HepG2 (cell line): ENCODE measurements around the gene CTU2. TPM values are rescaled to one million over a fixed set of nuclear protein-coding genes. Genes with fewer than 3 reads are reported as not detected.

Experiments
- CC2D1A ChIP-seq: sonication (generic); formaldehyde crosslinking; IDR thresholded peaks from 2 replicates; pipeline ENCODE4 v1.8.1; 2023; ENCODE audit warnings: mild to moderate bottlenecking, missing genetic modification reagents
- CHCHD3 ChIP-seq: sonication (generic); formaldehyde crosslinking; IDR thresholded peaks from 2 replicates; pipeline ENCODE4 v1.8.0; 2022; ENCODE audit warnings: mild to moderate bottlenecking, missing genetic modification reagents, moderate library complexity
- ELF4 ChIP-seq: sonication (generic); formaldehyde crosslinking; IDR thresholded peaks from 2 replicates; pipeline ENCODE4 v1.5.0; 2020; ENCODE audit warnings: missing genetic modification reagents, mild to moderate bottlenecking, moderate library complexity, borderline replicate concordance
- GATAD2A ChIP-seq: IDR thresholded peaks from 2 replicates; pipeline ENCODE4 v1.6.1; 2016
- KLF9 ChIP-seq: IDR thresholded peaks from 2 replicates; pipeline ENCODE4 v1.6.1; 2016; ENCODE audit warnings: low read depth
- MEF2D ChIP-seq: sonication (generic); formaldehyde crosslinking; IDR thresholded peaks from 2 replicates; pipeline ENCODE4 v1.5.1; 2020; ENCODE audit warnings: mild to moderate bottlenecking, missing genetic modification reagents
- PCBP1 ChIP-seq: fragments of 200-400 bp; formaldehyde crosslinking; IDR thresholded peaks from 2 replicates; pipeline ENCODE4 v1.6.1; 2017; ENCODE audit warnings: mild to moderate bottlenecking, low read depth, low read length, borderline replicate concordance
- PRMT3 ChIP-seq: sonication (generic); formaldehyde crosslinking; IDR thresholded peaks from 2 replicates; pipeline ENCODE4 v1.8.1; 2022; ENCODE audit warnings: low read depth, mild to moderate bottlenecking, moderate library complexity, missing genetic modification reagents, borderline replicate concordance
- REPIN1 ChIP-seq: sonication (generic); formaldehyde crosslinking; IDR thresholded peaks from 2 replicates; pipeline ENCODE4 v1.8.0; 2022; ENCODE audit warnings: missing genetic modification reagents, low read depth, mild to moderate bottlenecking, borderline replicate concordance
- ZBTB7A ChIP-seq: sonication (generic); formaldehyde crosslinking; IDR thresholded peaks from 2 replicates; pipeline ENCODE4 v1.8.0; 2022; ENCODE audit warnings: mild to moderate bottlenecking, missing genetic modification reagents
- ZEB1 ChIP-seq: IDR thresholded peaks from 2 replicates; pipeline ENCODE4 v1.6.1; 2012; ENCODE audit warnings: mild to moderate bottlenecking, low read depth, inconsistent platforms; ENCODE audit not compliant: insufficient replicate concordance
- ZFY ChIP-seq: sonication (generic); formaldehyde crosslinking; IDR thresholded peaks from 2 replicates; pipeline ENCODE4 v1.4.0; 2020; ENCODE audit warnings: missing genetic modification reagents
- ZNF235 ChIP-seq: sonication (generic); formaldehyde crosslinking; IDR thresholded peaks from 2 replicates; pipeline ENCODE4 v1.8.1; 2023; ENCODE audit warnings: mild to moderate bottlenecking, missing genetic modification reagents, borderline replicate concordance
- ZNF431 ChIP-seq: sonication (generic); formaldehyde crosslinking; IDR thresholded peaks from 2 replicates; pipeline ENCODE4 v1.9.0; 2022; ENCODE audit warnings: missing genetic modification reagents, low read depth, mild to moderate bottlenecking, borderline replicate concordance
- polyA plus RNA-seq, 8 experiments: library from polyadenylated mRNA; depleted of rRNA in 3 of 8; stranded (reverse) in 7 of 8; unstranded in 1 of 8; fragments of >200 nt; fragmentation: Illumina TruSeq in 4 of 8; extraction: Trizol in 4 of 8; gene quantifications; 2 replicates each; pipeline versions ENCODE4 v1.2.1 to v1.2.3, GENCODE V29; 2011 to 2016; ENCODE audit warnings: low read depth in 4 of 8, missing spikeins in 1 of 8, mixed read lengths in 1 of 8; ENCODE audit not compliant: insufficient read depth in 1 of 8
- total RNA-seq, 5 experiments: library from RNA; depleted of rRNA; stranded (reverse); fragments of >200 nt; fragmentation: Illumina TruSeq; extraction: Trizol; gene quantifications; 2 replicates each; pipeline ENCODE4 v1.2.3, GENCODE V29; 2016; ENCODE audit warnings: low read depth in 1 of 5
- TF ChIP-seq, protein P1 (sequence below): IDR thresholded peaks from 2 replicates; pipeline ENCODE4 v1.6.1; 2016; ENCODE audit warnings: missing compliant biosample characterization, missing genetic modification reagents, borderline replicate concordance
- TF ChIP-seq, protein P2 (sequence below): sonication (generic); formaldehyde crosslinking; IDR thresholded peaks from 2 replicates; pipeline ENCODE4 v1.4.0; 2020; ENCODE audit warnings: missing genetic modification reagents
- TF ChIP-seq, protein P3 (sequence below): sonication (generic); formaldehyde crosslinking; IDR thresholded peaks from 2 replicates; pipeline ENCODE4 v1.8.0; 2022; ENCODE audit warnings: mild to moderate bottlenecking, missing genetic modification reagents, moderate library complexity
- TF ChIP-seq, protein P4 (sequence below): sonication (generic); formaldehyde crosslinking; IDR thresholded peaks from 2 replicates; pipeline ENCODE4 v1.8.0; 2022; ENCODE audit warnings: missing genetic modification reagents, mild to moderate bottlenecking, moderate library complexity, borderline replicate concordance
- TF ChIP-seq, protein P5 (sequence below): sonication (generic); formaldehyde crosslinking; IDR thresholded peaks from 2 replicates; pipeline ENCODE4 v1.5.1; 2020; ENCODE audit warnings: missing genetic modification reagents, mild to moderate bottlenecking, borderline replicate concordance

CTU2 gene
- total and polyA plus RNA-seq, 2 of the 13 experiments (the other 11 are each of a cell fraction or from before 2014, with no cell fraction given), result 13.3 to 21.9 TPM

DNA sequence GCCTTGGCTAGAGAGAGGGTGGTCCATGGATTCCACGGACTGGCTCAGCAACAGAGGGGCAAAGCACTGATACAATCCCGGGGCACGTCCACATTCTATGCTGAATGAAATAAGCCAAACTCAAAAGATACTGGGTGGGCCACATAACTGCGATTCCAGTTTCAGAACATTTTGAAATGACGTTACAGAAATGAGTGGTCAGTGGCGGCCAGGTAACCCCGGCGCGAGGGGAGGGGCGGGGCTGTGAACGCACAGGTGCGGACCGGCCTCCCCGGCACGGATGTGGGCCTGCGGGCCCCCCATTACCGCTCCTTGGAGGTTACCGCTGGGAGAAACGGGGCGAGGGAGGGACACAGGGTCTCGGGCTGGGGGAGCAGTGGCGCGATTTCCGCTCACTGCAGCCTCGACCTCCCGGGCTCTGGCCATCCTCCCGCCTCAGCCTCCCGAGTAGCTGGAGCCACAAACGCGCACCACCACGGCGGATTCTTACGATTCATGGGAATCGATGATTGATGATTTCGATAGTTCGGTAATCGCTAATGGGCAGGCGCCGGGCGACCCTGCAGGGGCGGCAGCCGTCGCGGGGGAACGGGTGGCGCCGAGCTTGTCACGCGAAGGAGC is 44.0 kb upstream of the CTU2 start (continued):
- TF ChIP-seq, protein P1, sequence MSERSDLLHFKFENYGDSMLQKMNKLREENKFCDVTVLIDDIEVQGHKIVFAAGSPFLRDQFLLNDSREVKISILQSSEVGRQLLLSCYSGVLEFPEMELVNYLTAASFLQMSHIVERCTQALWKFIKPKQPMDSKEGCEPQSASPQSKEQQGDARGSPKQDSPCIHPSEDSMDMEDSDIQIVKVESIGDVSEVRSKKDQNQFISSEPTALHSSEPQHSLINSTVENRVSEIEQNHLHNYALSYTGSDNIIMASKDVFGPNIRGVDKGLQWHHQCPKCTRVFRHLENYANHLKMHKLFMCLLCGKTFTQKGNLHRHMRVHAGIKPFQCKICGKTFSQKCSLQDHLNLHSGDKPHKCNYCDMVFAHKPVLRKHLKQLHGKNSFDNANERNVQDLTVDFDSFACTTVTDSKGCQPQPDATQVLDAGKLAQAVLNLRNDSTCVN (CRISPR knock-in tag), result 0 out of 2 replicates have a peak, but pooled peaks have one; percentile 50
- TF ChIP-seq ZNF235 (peak; percentile 9; the same call in 1 of the 2 replicates), GATAD2A (peak; percentile 27; the same call in 1 of the 2 replicates), KLF9 (CRISPR knock-in tag) (no peak), CHCHD3 (0 out of 2 replicates have a peak, but pooled peaks have one; percentile 83), ZFY (no peak), REPIN1 (no peak), ZBTB7A (CRISPR knock-in tag) (peak; percentile 15; the same call in 1 of the 2 replicates), CC2D1A (CRISPR knock-in tag) (no peak), PCBP1 (0 out of 2 replicates have a peak, but pooled peaks have one; percentile 36), ZNF431 (CRISPR knock-in tag) (peak; percentile 73), MEF2D (peak; percentile 39; the same call in 1 of the 2 replicates), ZEB1 (peak; percentile 94), ELF4 (CRISPR knock-in tag) (no peak), PRMT3 (CRISPR knock-in tag) (0 out of 2 replicates have a peak, but pooled peaks have one; percentile 89)
- TF ChIP-seq, protein P2, sequence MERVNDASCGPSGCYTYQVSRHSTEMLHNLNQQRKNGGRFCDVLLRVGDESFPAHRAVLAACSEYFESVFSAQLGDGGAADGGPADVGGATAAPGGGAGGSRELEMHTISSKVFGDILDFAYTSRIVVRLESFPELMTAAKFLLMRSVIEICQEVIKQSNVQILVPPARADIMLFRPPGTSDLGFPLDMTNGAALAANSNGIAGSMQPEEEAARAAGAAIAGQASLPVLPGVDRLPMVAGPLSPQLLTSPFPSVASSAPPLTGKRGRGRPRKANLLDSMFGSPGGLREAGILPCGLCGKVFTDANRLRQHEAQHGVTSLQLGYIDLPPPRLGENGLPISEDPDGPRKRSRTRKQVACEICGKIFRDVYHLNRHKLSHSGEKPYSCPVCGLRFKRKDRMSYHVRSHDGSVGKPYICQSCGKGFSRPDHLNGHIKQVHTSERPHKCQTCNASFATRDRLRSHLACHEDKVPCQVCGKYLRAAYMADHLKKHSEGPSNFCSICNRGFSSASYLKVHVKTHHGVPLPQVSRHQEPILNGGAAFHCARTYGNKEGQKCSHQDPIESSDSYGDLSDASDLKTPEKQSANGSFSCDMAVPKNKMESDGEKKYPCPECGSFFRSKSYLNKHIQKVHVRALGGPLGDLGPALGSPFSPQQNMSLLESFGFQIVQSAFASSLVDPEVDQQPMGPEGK (CRISPR knock-in tag), result peak; percentile 66; the same call in 1 of the 2 replicates
- TF ChIP-seq, protein P3, sequence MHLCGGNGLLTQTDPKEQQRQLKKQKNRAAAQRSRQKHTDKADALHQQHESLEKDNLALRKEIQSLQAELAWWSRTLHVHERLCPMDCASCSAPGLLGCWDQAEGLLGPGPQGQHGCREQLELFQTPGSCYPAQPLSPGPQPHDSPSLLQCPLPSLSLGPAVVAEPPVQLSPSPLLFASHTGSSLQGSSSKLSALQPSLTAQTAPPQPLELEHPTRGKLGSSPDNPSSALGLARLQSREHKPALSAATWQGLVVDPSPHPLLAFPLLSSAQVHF (CRISPR knock-in tag), result 0 out of 2 replicates have a peak, but pooled peaks have one; percentile 45
- TF ChIP-seq, protein P4, sequence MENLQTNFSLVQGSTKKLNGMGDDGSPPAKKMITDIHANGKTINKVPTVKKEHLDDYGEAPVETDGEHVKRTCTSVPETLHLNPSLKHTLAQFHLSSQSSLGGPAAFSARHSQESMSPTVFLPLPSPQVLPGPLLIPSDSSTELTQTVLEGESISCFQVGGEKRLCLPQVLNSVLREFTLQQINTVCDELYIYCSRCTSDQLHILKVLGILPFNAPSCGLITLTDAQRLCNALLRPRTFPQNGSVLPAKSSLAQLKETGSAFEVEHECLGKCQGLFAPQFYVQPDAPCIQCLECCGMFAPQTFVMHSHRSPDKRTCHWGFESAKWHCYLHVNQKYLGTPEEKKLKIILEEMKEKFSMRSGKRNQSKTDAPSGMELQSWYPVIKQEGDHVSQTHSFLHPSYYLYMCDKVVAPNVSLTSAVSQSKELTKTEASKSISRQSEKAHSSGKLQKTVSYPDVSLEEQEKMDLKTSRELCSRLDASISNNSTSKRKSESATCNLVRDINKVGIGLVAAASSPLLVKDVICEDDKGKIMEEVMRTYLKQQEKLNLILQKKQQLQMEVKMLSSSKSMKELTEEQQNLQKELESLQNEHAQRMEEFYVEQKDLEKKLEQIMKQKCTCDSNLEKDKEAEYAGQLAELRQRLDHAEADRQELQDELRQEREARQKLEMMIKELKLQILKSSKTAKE, result 0 out of 2 replicates have a peak, but pooled peaks have one; percentile 11
- TF ChIP-seq, protein P5, sequence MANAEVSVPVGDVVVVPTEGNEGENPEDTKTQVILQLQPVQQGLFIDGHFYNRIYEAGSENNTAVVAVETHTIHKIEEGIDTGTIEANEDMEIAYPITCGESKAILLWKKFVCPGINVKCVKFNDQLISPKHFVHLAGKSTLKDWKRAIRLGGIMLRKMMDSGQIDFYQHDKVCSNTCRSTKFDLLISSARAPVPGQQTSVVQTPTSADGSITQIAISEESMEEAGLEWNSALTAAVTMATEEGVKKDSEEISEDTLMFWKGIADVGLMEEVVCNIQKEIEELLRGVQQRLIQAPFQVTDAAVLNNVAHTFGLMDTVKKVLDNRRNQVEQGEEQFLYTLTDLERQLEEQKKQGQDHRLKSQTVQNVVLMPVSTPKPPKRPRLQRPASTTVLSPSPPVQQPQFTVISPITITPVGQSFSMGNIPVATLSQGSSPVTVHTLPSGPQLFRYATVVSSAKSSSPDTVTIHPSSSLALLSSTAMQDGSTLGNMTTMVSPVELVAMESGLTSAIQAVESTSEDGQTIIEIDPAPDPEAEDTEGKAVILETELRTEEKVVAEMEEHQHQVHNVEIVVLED (CRISPR knock-in tag), result no peak
